Activated CD4-positive, alpha-beta T cell treated with anti-CD3 and anti-CD28 coated beads for 36 hours (primary cell): ENCODE measurements around the gene ARMC12. TPM values are rescaled to one million over a fixed set of nuclear protein-coding genes. Genes with fewer than 3 reads are reported as not detected.
"Not testable (repeated sequence)": the region's sequence is repeated elsewhere in the genome, so short reads cannot be mapped to it uniquely, and the experiment has no call there.

Experiments
- ATAC-seq: fragments of 200-7000 bp; cut with Tn5 transposase; one replicate; pipeline ENCODE4 v1.10.0; 2021; ENCODE audit warnings: mild to moderate bottlenecking, moderate library complexity
- CTCF ChIA-PET: fragments of 350-600 bp; sonication (Branson Sonifier 250); formaldehyde crosslinking; loops from one replicate; lab custom pipeline; 2021; ENCODE audit warnings: antibody characterized with exemption; lab: Charles Lee
- POLR2A ChIA-PET: fragments of 350-600 bp; sonication (Branson Sonifier 250); formaldehyde crosslinking; loops from one replicate; lab custom pipeline; 2021; ENCODE audit warnings: antibody characterized with exemption, inconsistent platforms; lab: Charles Lee
- DNase-seq: peaks from one replicate; pipeline ENCODE4 v3.0.0-alpha.2; 2020
- H3K27ac Mint-ChIP-seq: one replicate; pipeline ENCODE4 v1.8.0; 2021; ENCODE audit warnings: mixed read lengths
- H3K27me3 Mint-ChIP-seq: one replicate; pipeline ENCODE4 v1.8.0; 2021; ENCODE audit warnings: mixed read lengths
- H3K36me3 Mint-ChIP-seq: one replicate; pipeline ENCODE4 v1.8.0; 2021; ENCODE audit warnings: low read depth, mixed read lengths
- H3K4me1 Mint-ChIP-seq: one replicate; pipeline ENCODE4 v1.8.0; 2021; ENCODE audit warnings: mixed read lengths
- H3K4me3 Mint-ChIP-seq: one replicate; pipeline ENCODE4 v1.8.0; 2021; ENCODE audit warnings: mild to moderate bottlenecking, moderate library complexity, mixed read lengths
- H3K9me3 Mint-ChIP-seq: one replicate; pipeline ENCODE4 v1.8.0; 2021; ENCODE audit warnings: low read depth, mixed read lengths
- intact Hi-C, 2 experiments: fragments of 100-400 bp; cut with DNase I in 1 of 2; cut with micrococcal nuclease in 1 of 2; formaldehyde crosslinking; loops; one replicate each; pipeline versions ENCODE4 v1.14.2 to v1.15.1; 2022 to 2024; cut with DNase I, micrococcal nuclease
- total RNA-seq, 2 experiments: library from RNA; stranded (reverse); gene quantifications; one replicate each; pipeline ENCODE4 v1.2.3, GENCODE V29; 2021

The ARMC12 gene
- total RNA-seq, 2 experiments from 2014 or later = 1.3 to 3.0 TPM

DNA sequence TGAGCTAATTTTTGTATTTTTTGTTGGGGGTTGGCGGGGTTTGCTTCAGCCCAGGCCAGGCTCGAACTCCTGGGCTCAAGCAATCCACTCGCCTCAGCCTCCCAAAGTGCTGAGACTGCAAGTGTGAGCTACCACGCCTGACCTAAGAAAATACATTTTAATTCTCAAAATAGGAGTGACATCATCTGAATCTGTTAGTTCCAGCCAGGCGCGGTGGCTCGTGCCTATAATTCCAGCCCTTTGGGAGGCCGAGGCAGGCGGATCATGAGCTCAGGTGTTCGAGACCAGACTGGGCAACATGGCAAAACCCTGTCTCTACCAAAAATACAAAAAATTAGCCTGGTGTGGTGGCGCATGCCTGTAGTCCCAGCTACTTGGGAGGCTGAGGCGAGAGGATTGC, 2.5 kb upstream of the ARMC12 start:
- POLR2A ChIA-PET = interaction anchor here (0.8 to 0.9 kb wide), 2 partner anchors 53 to 118 kb away, joined by 3 to 4 read pairs; no protein-coding TSS in a partner anchor
- not testable (repeated sequence) for H3K4me3 Mint-ChIP-seq, H3K27ac Mint-ChIP-seq, ATAC-seq, H3K36me3 Mint-ChIP-seq, H3K9me3 Mint-ChIP-seq, H3K27me3 Mint-ChIP-seq, DNase-seq
- CTCF ChIA-PET = interaction anchor here (0.6 to 7.1 kb wide), 15 partner anchors 16 to 212 kb away, joined by 3 to 178 read pairs (median 4); no protein-coding TSS in a partner anchor
- peaks cover 73% of the 10 kb centered on the region for H3K4me1 Mint-ChIP-seq
- intact Hi-C loops = loop anchor here (5.0 kb wide), 6 partner anchors 67 to 708 kb away; partner anchors contain the start of genes BRPF3 (in 1 of the 2), FANCE (in 1 of the 2), KCTD20 (in 1 of the 2) and PXT1 (in 1 of the 2)

DNA sequence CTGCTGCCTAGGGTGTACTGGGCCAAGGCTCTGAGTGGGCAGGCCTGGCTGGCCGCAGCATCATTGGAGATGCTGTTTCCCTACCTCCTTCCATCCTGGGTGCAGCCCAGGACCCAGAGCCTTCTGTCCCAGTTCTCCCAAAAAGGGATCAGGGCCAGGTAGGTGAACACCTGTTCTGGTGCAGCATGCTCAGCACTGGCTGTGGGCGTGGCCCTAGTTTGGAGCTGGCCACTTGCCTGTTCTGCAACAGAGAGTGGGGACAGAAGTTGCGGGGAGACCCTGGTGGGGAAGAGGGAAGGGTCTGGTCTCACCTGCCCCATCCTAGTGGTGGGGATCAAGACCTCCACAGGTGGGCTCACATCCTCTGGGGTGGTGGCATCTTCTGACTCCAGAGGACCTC, 1.4 kb upstream of the ARMC12 start:
- Mint-ChIP-seq H3K4me1 (peaks cover 61% of the 10 kb centered on the region), H3K27me3 (no peaks in the 10 kb centered on the region), H3K27ac (no peak overlapping the region), H3K9me3 (no peaks in the 10 kb centered on the region), H3K36me3 (no peaks in the 10 kb centered on the region), H3K4me3 (no peak overlapping the region)
- intact Hi-C loops = loop anchor here in 1 of 2 experiments (5.0 kb wide), 1 partner anchor 438 kb away; the partner anchor contains the start of gene DEF6
- ATAC-seq (no peak), DNase-seq (no peak)
- ChIA-PET POLR2A (interaction anchor here (1.4 kb wide), 2 partner anchors 68 to 127 kb away, joined by 3 read pairs; no protein-coding TSS in a partner anchor), CTCF (interaction anchor here (0.5 to 7.1 kb wide), 27 partner anchors 8 to 213 kb away, joined by 3 to 178 read pairs (median 15); no protein-coding TSS in a partner anchor)

DNA sequence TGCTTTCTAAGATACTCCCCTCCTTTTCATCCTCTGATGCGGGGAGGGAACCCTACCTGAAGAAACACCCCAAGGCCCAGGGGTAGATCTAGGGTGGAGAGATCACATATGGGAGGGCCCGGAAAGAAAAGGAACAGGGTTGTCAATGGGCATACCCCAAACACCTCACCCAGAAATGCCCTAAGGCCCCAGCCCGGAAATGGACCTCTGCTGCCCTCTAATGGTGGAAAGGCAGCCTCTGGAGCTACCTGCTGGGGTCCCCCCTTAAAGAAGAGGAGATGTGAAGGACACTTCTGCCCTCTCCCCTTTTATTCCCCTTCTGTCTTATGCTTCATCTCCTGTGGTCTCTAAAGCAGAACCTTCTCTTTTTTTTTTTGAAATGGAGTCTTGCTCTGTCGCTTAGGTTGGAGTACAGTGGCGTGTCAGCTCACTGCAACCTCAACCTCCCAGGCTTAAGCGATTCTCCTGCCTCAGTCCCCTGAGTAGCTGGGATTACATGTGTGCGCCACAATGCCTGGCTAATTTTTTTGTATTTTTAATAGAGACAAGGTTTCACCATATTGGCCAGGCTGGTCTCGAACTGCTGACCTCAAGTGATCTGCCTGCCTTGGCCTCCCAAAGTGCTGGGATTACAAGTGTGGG, 458 bp upstream of the ARMC12 start:
- POLR2A ChIA-PET = interaction anchor here (0.6 to 1.4 kb wide), 8 partner anchors 67 to 385 kb away, joined by 3 to 5 read pairs (median 3); no protein-coding TSS in a partner anchor
- Mint-ChIP-seq H3K4me1 (peaks cover 54% of the 10 kb centered on the region), H3K27ac (peak overlapping the region; percentile 39), H3K9me3 (no peaks in the 10 kb centered on the region), H3K27me3 (no peaks in the 10 kb centered on the region), H3K4me3 (no peak overlapping the region), H3K36me3 (no peaks in the 10 kb centered on the region)
- DNase-seq (peak; percentile 91), ATAC-seq (peak; percentile 22)
- CTCF ChIA-PET = interaction anchor here (0.6 to 7.1 kb wide), 58 partner anchors 9 to 770 kb away, joined by 3 to 178 read pairs (median 5); partner anchors contain the start of gene PPARD
- intact Hi-C loops = loop anchor here (1.0 to 5.0 kb wide), 5 partner anchors 112 to 439 kb away; partner anchors contain the start of genes DEF6 (in 1 of the 2) and RPL10A (in 1 of the 2)

DNA sequence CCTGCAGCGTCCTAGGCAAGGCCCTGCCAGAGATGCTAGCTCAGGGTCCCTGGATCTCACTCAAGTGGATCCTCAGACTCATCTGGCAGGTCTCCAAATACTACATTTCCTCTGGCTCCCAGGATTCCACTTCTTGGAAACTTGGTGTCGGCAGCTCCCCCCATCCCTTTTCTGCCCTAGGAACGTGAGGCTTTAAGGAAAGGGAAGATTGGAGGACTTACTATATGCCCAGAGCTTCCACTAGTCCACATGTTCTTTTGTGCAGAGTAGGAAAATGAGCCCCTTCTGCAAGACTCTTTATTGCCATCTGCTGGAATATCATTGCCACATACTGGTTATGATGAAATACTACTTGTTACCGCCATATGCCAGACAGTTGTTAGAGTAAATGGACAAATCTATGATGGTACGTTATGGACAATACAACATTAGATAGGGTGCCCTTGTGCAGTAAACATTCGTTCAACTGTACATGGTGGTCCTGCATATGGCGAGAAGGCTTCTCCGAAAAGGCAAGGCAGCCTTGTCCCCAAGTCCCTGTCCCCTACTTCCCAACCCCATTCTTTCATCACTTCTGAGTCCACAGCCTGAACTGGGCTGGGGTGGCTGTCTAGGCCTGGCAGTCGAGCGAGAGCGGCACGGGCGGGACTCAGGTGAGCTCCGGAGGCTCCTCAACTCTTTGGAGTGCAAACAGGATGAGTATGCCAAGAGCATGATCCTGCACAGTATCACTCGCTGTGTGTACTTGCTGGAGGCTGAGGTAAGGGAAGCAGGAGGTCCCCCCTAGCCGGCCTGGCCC, 780 bp downstream of the ARMC12 start:
- CTCF ChIA-PET = interaction anchor here (0.6 to 7.1 kb wide), 43 partner anchors 20 to 1785 kb away, joined by 3 to 178 read pairs (median 11); partner anchors contain the start of gene PPARD
- no peak for DNase-seq
- Mint-ChIP-seq H3K4me3 (peak overlapping the region; percentile 56), H3K36me3 (no peaks in the 10 kb centered on the region), H3K9me3 (no peaks in the 10 kb centered on the region), H3K4me1 (peaks cover 47% of the 10 kb centered on the region), H3K27me3 (no peaks in the 10 kb centered on the region), H3K27ac (peak overlapping the region; percentile 83)
- intact Hi-C loops = loop anchor here (1.0 to 5.0 kb wide), 5 partner anchors 153 to 440 kb away; partner anchors contain the start of genes DEF6 (in 1 of the 2), PPARD (in 1 of the 2) and RPL10A (in 1 of the 2)
- POLR2A ChIA-PET = interaction anchor here (1.1 kb wide), 1 partner anchor 154 kb away, joined by 3 read pairs; no protein-coding TSS in a partner anchor
- peak; percentile 76 for ATAC-seq

DNA sequence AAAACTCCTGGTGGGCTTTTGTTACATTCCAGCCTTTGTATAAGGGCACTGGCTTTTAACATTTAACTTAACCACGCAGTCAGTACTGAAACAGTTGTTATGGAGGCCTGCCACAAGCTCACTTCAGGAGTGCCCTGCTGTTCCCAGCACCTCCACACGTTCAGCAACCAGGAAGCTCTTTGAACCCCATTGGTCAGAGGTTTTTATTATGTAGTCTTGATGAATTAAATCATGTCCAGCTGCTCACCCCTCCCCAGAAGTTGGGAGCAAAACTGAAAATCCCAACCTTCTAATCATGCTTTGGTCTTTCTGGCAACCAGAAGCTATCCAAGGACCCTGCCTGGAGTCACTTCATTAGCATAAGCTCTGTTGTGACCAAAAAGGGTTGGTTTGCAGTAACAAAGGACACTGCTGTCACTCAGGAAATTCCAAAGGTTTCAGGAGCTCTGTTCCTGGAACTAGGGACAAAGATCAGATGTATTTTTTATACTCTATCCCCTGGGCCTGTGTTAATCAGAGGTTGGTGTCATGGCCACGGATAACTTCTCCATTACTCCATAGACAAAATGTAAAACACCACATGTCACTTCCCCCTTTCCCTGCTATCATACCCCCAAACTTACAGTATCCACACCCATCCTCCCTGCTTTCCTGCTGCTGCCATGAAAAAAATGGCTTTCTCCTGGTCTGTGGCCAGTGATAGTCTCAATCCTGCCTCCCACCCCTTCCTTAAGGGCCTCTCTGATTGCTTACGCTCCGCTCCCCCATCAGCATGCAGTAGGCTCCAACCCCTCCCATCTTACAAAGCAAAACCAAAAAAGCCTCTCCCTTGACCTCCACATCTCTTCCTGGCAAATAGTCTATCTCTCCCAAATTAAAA, 3.1 kb downstream of the ARMC12 start:
- Mint-ChIP-seq H3K4me3 (no peak overlapping the region), H3K36me3 (no peaks in the 10 kb centered on the region), H3K4me1 (peaks cover 24% of the 10 kb centered on the region), H3K27me3 (no peaks in the 10 kb centered on the region), H3K27ac (no peak overlapping the region), H3K9me3 (no peaks in the 10 kb centered on the region)
- intact Hi-C loops = loop anchor here in 1 of 2 experiments (5.0 kb wide), 1 partner anchor 443 kb away; the partner anchor contains the start of gene DEF6
- ChIA-PET CTCF (interaction anchor here (0.5 to 7.1 kb wide), 14 partner anchors 14 to 288 kb away, joined by 3 to 178 read pairs (median 4); no protein-coding TSS in a partner anchor), POLR2A (interaction anchor here (0.6 kb wide), 1 partner anchor 536 kb away, joined by 3 read pairs; no protein-coding TSS in a partner anchor)
- DNase-seq = no peak
- no peak for ATAC-seq

DNA sequence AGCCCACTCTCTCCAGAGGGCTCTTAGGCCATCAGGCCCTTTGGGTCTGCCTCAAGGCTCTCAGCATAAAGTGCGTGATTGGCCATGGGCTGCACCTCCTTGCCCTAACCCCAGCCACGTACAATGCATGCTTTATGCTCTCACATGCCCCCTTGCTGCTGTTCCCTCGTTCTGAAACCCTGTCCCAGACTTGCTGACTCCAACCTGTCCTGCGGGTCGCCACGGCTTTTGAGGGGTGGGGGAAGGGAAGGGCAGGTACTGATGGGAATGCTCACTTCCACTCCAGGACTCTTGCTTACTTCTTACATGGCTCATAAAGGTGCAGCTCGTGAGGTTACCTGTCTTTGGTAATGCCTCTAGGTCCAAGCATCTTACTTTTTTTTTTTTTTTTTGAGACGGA, 6.0 kb downstream of the ARMC12 start:
- H3K4me3 Mint-ChIP-seq = no peak overlapping the region
- intact Hi-C loops = no loop called here
- ChIA-PET POLR2A (interaction anchor here (0.7 kb wide), 1 partner anchor 188 kb away, joined by 3 read pairs; no protein-coding TSS in a partner anchor), CTCF (interaction anchor here (0.7 to 1.0 kb wide), 2 partner anchors 119 to 153 kb away, joined by 3 to 4 read pairs; no protein-coding TSS in a partner anchor)
- no peak overlapping the region for H3K27ac Mint-ChIP-seq
- H3K27me3 Mint-ChIP-seq = no peaks in the 10 kb centered on the region
- H3K36me3 Mint-ChIP-seq = no peaks in the 10 kb centered on the region
- H3K4me1 Mint-ChIP-seq = no peaks in the 10 kb centered on the region
- no peak for ATAC-seq
- no peak for DNase-seq
- no peaks in the 10 kb centered on the region for H3K9me3 Mint-ChIP-seq

DNA sequence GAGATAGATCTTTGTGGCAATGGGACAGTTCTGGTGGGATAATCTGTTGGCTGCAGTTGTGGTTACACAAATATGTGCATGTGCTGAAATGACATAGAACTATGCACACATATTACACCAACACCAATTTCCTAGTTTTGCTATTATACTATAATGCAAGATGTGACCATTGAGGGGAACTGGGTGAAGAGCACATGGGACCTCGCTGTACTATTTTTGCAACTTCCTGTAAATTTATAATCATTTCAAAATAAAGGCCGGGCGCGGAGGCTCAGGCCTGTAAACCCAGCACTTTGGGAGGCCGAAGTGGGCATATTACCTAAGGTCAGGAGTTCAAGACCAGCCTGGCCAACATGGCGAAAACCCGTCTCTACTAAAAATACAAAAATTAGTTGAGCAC, 8.7 kb downstream of the ARMC12 start:
- Mint-ChIP-seq H3K9me3 (peaks cover 2% of the 10 kb centered on the region), H3K4me3 (no peak overlapping the region), H3K27ac (no peak overlapping the region), H3K36me3 (no peaks in the 10 kb centered on the region), H3K27me3 (no peaks in the 10 kb centered on the region), H3K4me1 (peaks cover 4% of the 10 kb centered on the region)
- DNase-seq = no peak
- ChIA-PET CTCF (no interaction called here), POLR2A (no interaction called here)
- intact Hi-C loops = no loop called here
- no peak for ATAC-seq

DNA sequence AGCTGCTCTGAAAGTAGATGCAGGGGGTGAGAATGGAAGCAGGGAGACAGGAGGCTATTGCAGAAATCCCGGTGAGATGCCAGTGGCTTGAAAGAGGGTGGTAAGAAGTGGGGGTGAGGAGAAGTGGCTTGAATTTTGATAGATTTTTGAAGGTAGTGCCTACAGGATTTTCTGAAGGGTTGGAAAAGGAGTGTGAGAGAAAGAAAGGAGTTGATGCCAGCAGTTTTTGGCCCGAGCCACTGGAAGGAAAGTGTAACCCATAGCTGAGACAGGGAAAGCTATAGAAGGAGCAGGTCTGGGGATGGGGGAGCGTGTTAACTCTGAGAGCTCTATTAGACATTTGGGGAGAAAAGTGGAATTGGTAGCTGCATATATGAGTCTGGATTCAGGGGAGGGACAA, 9.7 kb downstream of the ARMC12 start:
- Mint-ChIP-seq H3K9me3 (peaks cover 2% of the 10 kb centered on the region), H3K4me1 (peaks cover 13% of the 10 kb centered on the region), H3K4me3 (no peak overlapping the region), H3K36me3 (no peaks in the 10 kb centered on the region), H3K27me3 (no peaks in the 10 kb centered on the region), H3K27ac (no peak overlapping the region)
- ATAC-seq (no peak), DNase-seq (no peak)
- ChIA-PET CTCF (interaction anchor here (0.5 to 1.7 kb wide), 2 partner anchors 10 to 193 kb away, joined by 3 read pairs; no protein-coding TSS in a partner anchor), POLR2A (no interaction called here)
- intact Hi-C loops = no loop called here

DNA sequence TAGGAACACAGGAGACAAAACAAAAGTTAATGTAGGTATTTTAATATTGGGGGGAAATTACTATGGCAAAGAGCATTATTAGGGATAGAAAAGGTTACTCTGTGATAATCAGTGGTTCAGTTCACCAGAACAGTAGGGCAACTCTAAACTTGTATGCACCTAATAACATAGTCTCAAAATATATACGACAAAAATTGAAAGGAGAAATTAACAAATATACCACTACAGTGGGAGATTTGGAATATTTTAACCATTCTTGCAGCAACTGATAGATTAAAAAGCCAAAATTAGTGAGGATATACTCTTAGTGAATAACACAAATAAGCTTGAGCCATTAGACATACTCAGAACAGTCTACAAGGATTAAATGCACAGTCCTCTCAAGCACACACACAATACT, 11.0 kb downstream of the ARMC12 start:
- ChIA-PET POLR2A (no interaction called here), CTCF (interaction anchor here (0.6 to 1.7 kb wide), 2 partner anchors 12 to 1559 kb away, joined by 3 read pairs; no protein-coding TSS in a partner anchor)
- Mint-ChIP-seq H3K4me1 (peaks cover 21% of the 10 kb centered on the region), H3K27ac (no peak overlapping the region), H3K27me3 (no peaks in the 10 kb centered on the region), H3K4me3 (no peak overlapping the region), H3K9me3 (peaks cover 2% of the 10 kb centered on the region), H3K36me3 (no peaks in the 10 kb centered on the region)
- ATAC-seq (no peak), DNase-seq (no peak)
- intact Hi-C loops = no loop called here

DNA sequence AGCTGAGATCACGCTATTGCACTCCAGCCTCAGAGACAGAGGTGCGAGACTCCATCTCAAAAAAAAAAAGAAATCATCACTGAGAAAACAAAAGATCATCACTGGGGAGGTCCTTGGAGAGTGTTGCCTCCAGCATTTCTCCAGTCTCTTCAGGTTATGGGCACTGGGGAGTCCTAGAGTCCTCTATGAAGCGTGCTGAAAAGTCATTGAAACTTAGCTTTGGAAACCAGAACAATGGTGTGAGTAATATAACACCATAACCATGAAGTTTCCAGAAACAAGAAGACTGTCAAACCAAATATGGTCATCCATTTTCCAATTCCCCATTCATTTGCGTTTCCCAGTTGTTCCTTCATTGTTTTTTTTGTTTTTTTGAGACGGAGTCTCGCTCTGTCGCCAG, 13.7 kb downstream of the ARMC12 start:
- POLR2A ChIA-PET = interaction anchor here (1.2 kb wide), 1 partner anchor 40 kb away, joined by 3 read pairs; no protein-coding TSS in a partner anchor
- intact Hi-C loops = no loop called here
- Mint-ChIP-seq H3K9me3 (peaks cover 2% of the 10 kb centered on the region), H3K27ac (peak overlapping the region; percentile 10), H3K4me3 (no peak overlapping the region), H3K36me3 (no peaks in the 10 kb centered on the region), H3K4me1 (peaks cover 21% of the 10 kb centered on the region), H3K27me3 (no peaks in the 10 kb centered on the region)
- CTCF ChIA-PET = interaction anchor here (1.1 to 1.6 kb wide), 2 partner anchors 197 to 228 kb away, joined by 3 to 4 read pairs; no protein-coding TSS in a partner anchor
- DNase-seq (no peak), ATAC-seq (peak; percentile 63)
